Activated T-cell treated with anti-CD3 and anti-CD28 coated beads, Interleukin-2, amount 50 U/mL, for 4 hours (primary cell): Measurements from ENCODE around the gene LRP8. TPM values are rescaled to one million over a fixed set of nuclear protein-coding genes. Genes with fewer than 3 reads are reported as not detected.

ENCODE experiments used
- ATAC-seq, 2 donors: fragments of 200-7000 bp; cut with Tn5 transposase; one replicate each; pipeline ENCODE4 v1.10.0; 2021
- DNase-seq: peaks from one replicate; pipeline ENCODE4 v3.0.0-alpha.2; 2020
- H3K27me3 Mint-ChIP-seq: one replicate; pipeline ENCODE4 v1.8.0; 2021; ENCODE audit warnings: low read depth, mixed read lengths
- H3K36me3 Mint-ChIP-seq: one replicate; pipeline ENCODE4 v1.8.0; 2022; ENCODE audit warnings: mixed read lengths; ENCODE audit not compliant: insufficient read depth
- H3K4me1 Mint-ChIP-seq: one replicate; pipeline ENCODE4 v1.8.0; 2021; ENCODE audit warnings: low read depth, mixed read lengths
- H3K4me3 Mint-ChIP-seq: one replicate; pipeline ENCODE4 v1.8.0; 2021; ENCODE audit warnings: mild to moderate bottlenecking, moderate library complexity, mixed read lengths
- H3K9me3 Mint-ChIP-seq: one replicate; pipeline ENCODE4 v1.8.0; 2021; ENCODE audit warnings: mixed read lengths
- total RNA-seq, 3 donors: library from RNA; stranded (reverse); gene quantifications; one replicate each; pipeline ENCODE4 v1.2.1, GENCODE V29; 2021

The LRP8 gene
- total RNA-seq, 3 donors from 2014 or later = 53.1 to 58.0 (median 54.6) TPM

GRCh38 chr1:53303726-53304515, 23.9 kb downstream of the LRP8 start:
- peaks cover 6% of the 10 kb centered on the region for H3K4me1 Mint-ChIP-seq
- H3K27me3 Mint-ChIP-seq = no peaks in the 10 kb centered on the region

DNA sequence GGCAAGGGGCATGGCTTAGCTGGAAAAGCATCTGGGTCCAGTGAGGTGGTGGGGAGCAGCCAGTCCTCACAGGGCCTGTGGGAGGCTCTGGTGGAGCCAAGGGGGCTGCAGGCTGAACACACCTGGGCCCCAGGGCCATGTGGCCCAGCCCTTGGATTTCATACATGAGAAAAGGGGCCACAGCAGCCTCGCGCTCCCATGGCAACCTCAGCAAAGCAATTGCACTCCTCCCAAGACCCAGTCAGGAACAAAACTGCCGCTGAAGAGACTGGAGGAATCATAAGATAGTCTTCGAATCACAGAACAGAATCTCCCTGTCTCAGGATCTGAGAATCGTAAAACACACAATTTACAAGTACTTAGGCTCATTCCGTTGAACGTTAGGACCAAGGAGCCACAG, 24.6 kb downstream of the LRP8 start:
- H3K9me3 Mint-ChIP-seq = no peaks in the 10 kb centered on the region
- ATAC-seq (no peak), DNase-seq (no peak)
- H3K27me3 Mint-ChIP-seq = no peaks in the 10 kb centered on the region
- H3K4me3 Mint-ChIP-seq = no peak overlapping the region
- peaks cover 2% of the 10 kb centered on the region for H3K36me3 Mint-ChIP-seq
- peaks cover 5% of the 10 kb centered on the region for H3K4me1 Mint-ChIP-seq

More at GRCh38 chr1:53303726-53304515, 23.9 kb downstream of the LRP8 start:
- DNase-seq (no peak), ATAC-seq (no peak)
- H3K9me3 Mint-ChIP-seq = no peaks in the 10 kb centered on the region
- H3K36me3 Mint-ChIP-seq = peaks cover 2% of the 10 kb centered on the region
- H3K4me3 Mint-ChIP-seq = no peak overlapping the region

DNA sequence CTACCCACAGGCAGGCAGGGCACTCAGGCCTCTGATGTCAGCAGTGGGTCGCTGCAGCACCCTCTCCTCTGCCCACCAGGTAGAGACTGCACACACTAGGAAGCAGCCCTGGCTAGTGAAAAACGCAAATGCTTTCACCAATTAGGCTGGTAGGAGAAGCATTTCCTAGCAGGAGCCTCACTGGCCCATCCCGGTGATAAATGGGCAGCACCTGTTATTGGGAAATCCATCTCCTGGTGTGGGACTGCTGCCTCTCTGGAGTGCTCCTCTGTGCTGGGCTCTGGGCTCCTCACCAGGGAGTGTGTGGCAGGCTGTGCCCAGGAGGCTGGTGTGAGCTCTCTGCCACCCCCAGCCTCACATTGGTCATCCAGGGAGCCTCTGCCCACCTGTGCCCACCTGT, 28.6 kb downstream of the LRP8 start:
- H3K27me3 Mint-ChIP-seq = no peaks in the 10 kb centered on the region
- peaks cover 13% of the 10 kb centered on the region for H3K4me1 Mint-ChIP-seq
- no peaks in the 10 kb centered on the region for H3K36me3 Mint-ChIP-seq
- no peak overlapping the region for H3K4me3 Mint-ChIP-seq
- no peak for DNase-seq
- no peaks in the 10 kb centered on the region for H3K9me3 Mint-ChIP-seq
- no peak for ATAC-seq

DNA sequence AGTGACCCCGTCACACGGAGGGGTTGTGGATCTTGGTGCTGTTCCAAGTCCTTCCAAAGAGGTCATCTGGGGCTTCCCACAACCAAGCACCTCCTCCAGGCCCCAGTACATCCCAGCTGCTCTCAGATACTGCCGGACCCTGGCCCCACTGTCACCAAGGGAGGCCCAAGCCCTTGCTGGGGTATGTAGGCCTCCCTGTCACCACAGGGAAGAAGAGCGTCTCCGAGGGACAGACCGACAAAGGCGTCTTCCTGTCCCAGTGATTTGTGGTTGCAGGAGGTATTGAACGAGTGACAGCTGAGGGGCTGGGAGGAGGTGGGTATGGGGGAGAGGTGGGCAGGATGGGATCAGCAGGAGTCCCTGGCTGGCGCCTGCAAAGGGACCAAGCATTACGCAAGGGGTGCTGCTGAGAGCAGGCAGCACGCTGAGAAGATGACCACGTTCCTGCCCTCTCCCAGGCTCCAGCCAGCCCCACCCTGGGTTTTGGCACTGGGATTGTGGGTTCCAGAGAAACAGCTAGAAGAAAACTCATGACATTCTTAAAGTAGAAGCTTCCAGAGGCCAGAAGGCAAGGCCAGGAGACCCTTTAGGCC, 29.7 kb downstream of the LRP8 start:
- Mint-ChIP-seq H3K27me3 (no peaks in the 10 kb centered on the region), H3K36me3 (no peaks in the 10 kb centered on the region), H3K4me3 (no peak overlapping the region)

DNA sequence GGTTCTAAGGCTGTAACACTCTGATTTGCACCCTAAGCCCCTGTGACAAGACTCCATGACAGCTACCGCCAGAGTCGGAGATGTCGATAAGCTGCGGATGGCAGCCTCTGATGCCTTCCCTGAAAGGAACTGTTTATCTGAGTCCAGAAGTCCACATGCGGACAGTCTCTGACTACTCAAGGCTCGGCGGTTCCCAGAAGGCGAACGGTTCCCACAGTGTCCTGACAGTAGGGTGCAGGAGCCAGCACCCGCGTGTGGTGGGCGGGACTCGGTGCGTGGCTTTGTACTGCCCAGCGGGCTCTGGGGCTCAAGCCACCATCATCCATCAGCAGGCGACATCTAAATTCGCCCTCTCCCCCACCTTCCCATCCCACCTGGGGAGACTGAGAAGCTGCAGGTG, 30.7 kb downstream of the LRP8 start:
- Mint-ChIP-seq H3K36me3 (no peaks in the 10 kb centered on the region), H3K4me1 (peaks cover 29% of the 10 kb centered on the region), H3K4me3 (no peak overlapping the region), H3K9me3 (no peaks in the 10 kb centered on the region), H3K27me3 (no peaks in the 10 kb centered on the region)
- no peak for ATAC-seq
- no peak for DNase-seq

More for the DNA sequence above, 29.7 kb downstream of the LRP8 start:
- no peak for DNase-seq
- ATAC-seq = no peak
- H3K9me3 Mint-ChIP-seq = no peaks in the 10 kb centered on the region
- H3K4me1 Mint-ChIP-seq = peaks cover 23% of the 10 kb centered on the region

GRCh38 chr1:53296117-53296749, 31.6 kb downstream of the LRP8 start:
- Mint-ChIP-seq H3K9me3 (no peaks in the 10 kb centered on the region), H3K4me3 (no peak overlapping the region), H3K27me3 (no peaks in the 10 kb centered on the region), H3K4me1 (peaks cover 29% of the 10 kb centered on the region), H3K36me3 (no peaks in the 10 kb centered on the region)
- ATAC-seq = no peak
- DNase-seq = no peak

GRCh38 chr1:53295726-53296116, 32.1 kb downstream of the LRP8 start:
- H3K36me3 Mint-ChIP-seq = no peaks in the 10 kb centered on the region
- no peak for DNase-seq
- H3K4me1 Mint-ChIP-seq = peaks cover 29% of the 10 kb centered on the region
- H3K9me3 Mint-ChIP-seq = no peaks in the 10 kb centered on the region
- no peak for ATAC-seq
- no peak overlapping the region for H3K4me3 Mint-ChIP-seq
- no peaks in the 10 kb centered on the region for H3K27me3 Mint-ChIP-seq

GRCh38 chr1:53295295-53295694, 32.6 kb downstream of the LRP8 start:
- H3K4me1 Mint-ChIP-seq = peaks cover 29% of the 10 kb centered on the region
- H3K27me3 Mint-ChIP-seq = no peaks in the 10 kb centered on the region
- no peak for DNase-seq
- no peak overlapping the region for H3K4me3 Mint-ChIP-seq
- ATAC-seq = no peak
- H3K36me3 Mint-ChIP-seq = no peaks in the 10 kb centered on the region
- H3K9me3 Mint-ChIP-seq = no peaks in the 10 kb centered on the region

DNA sequence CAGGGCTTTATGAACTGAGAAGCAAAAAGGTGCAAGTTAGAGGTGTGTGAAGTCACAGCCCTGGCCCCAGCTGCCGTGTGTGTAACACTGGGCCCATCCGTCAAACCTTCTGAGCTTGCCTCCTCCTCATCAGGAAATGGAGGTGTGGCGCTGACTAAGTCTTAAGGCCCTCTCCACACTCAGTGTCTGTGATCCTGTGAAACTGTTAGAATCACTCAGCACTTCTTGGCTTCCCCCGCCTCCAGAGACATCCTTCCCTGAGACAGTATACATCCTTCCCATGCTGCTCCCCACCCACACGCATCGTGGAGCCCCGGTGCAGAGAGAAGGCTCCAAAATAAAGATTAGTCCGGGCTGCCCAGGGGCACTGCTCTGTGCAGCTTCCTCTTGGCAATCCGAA, 33.3 kb downstream of the LRP8 start:
- ATAC-seq = peak; percentile 89 to 92
- H3K36me3 Mint-ChIP-seq = peaks cover 2% of the 10 kb centered on the region
- H3K4me3 Mint-ChIP-seq = peak overlapping the region; percentile 11
- no peaks in the 10 kb centered on the region for H3K27me3 Mint-ChIP-seq
- peaks cover 29% of the 10 kb centered on the region for H3K4me1 Mint-ChIP-seq
- H3K9me3 Mint-ChIP-seq = no peaks in the 10 kb centered on the region
- peak; percentile 27 for DNase-seq

- no peaks in the 10 kb centered on the region for H3K27me3 Mint-ChIP-seq
- H3K4me1 Mint-ChIP-seq = peaks cover 29% of the 10 kb centered on the region
- peaks cover 2% of the 10 kb centered on the region for H3K36me3 Mint-ChIP-seq
- no peak for DNase-seq
- H3K4me3 Mint-ChIP-seq = no peak overlapping the region
- no peak for ATAC-seq
- H3K9me3 Mint-ChIP-seq = no peaks in the 10 kb centered on the region
Measured at GRCh38 chr1:53294061-53294460, 33.8 kb downstream of the LRP8 start.

DNA sequence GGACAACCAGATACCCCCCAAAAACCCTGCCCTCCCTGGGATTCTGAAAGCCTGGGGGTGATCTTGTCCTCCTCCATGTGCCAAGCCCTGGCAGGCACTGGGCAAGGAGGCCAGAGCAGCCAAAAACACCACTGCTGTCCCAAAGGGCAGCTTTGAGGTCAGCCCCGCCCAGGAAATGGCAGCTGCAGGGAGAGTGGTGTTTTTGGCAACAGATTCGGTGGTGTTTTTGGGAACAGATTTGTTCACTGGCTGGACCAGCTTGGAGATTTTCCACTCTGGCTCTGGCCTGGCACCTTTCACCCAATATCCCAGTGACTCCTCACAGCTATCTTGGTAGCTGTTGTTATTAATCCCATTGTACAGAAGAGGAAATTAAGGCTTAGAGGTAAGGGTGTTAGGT, 34.7 kb downstream of the LRP8 start:
- Mint-ChIP-seq H3K36me3 (peaks cover 3% of the 10 kb centered on the region), H3K27me3 (no peaks in the 10 kb centered on the region), H3K4me1 (peaks cover 29% of the 10 kb centered on the region), H3K4me3 (no peak overlapping the region), H3K9me3 (no peaks in the 10 kb centered on the region)
- ATAC-seq = no peak
- DNase-seq = no peak

GRCh38 chr1:53292690-53293089, 35.2 kb downstream of the LRP8 start:
- Mint-ChIP-seq H3K4me3 (no peak overlapping the region), H3K9me3 (no peaks in the 10 kb centered on the region), H3K27me3 (no peaks in the 10 kb centered on the region), H3K4me1 (peaks cover 29% of the 10 kb centered on the region), H3K36me3 (peaks cover 4% of the 10 kb centered on the region)
- DNase-seq (no peak), ATAC-seq (no peak)

- H3K36me3 Mint-ChIP-seq = peaks cover 5% of the 10 kb centered on the region
- DNase-seq = no peak
- peaks cover 29% of the 10 kb centered on the region for H3K4me1 Mint-ChIP-seq
- no peak overlapping the region for H3K4me3 Mint-ChIP-seq
- ATAC-seq = no peak
- no peaks in the 10 kb centered on the region for H3K27me3 Mint-ChIP-seq
- H3K9me3 Mint-ChIP-seq = no peaks in the 10 kb centered on the region
Measured at GRCh38 chr1:53291574-53291973, 36.3 kb downstream of the LRP8 start.

- Mint-ChIP-seq H3K4me1 (peaks cover 13% of the 10 kb centered on the region), H3K27me3 (no peaks in the 10 kb centered on the region), H3K36me3 (peaks cover 7% of the 10 kb centered on the region), H3K9me3 (no peaks in the 10 kb centered on the region), H3K4me3 (no peak overlapping the region)
- ATAC-seq = no peak
- no peak for DNase-seq
Measured at GRCh38 chr1:53288790-53289429, 39.0 kb downstream of the LRP8 start.
